Measurements from ENCODE around the gene ULK4.
"Not testable (repeated sequence)": the region's sequence is repeated elsewhere in the genome, so short reads cannot be mapped to it uniquely, and the experiment has no call there.

ULK4 gene

GRCh38 chr3:41418961-41419691, 542.8 kb downstream of the ULK4 start:
- TF ChIP-seq CTCF (IDR thresholded peaks at IDR 0.05; ENCODE audit: borderline replicate concordance, control extremely low read depth, extremely low read depth, insufficient read depth, missing control alignments) = no peak
- no peak for DNase-seq (ENCODE audit: low spot score)
- in situ Hi-C loops (cut with MboI; ENCODE audit: low sequenced_read_pairs, unreplicated experiment) = no loop called here

GRCh38 chr3:41417574-41417973, 544.3 kb downstream of the ULK4 start:
- no peak for DNase-seq (ENCODE audit: low spot score)
- in situ Hi-C loops (cut with MboI; ENCODE audit: low sequenced_read_pairs, unreplicated experiment) = no loop called here
- no peak for TF ChIP-seq CTCF (IDR thresholded peaks at IDR 0.05; ENCODE audit: borderline replicate concordance, control extremely low read depth, extremely low read depth, insufficient read depth, missing control alignments)

GRCh38 chr3:41411065-41411464, 550.8 kb downstream of the ULK4 start:
- in situ Hi-C loops (cut with MboI; ENCODE audit: low sequenced_read_pairs, unreplicated experiment) = no loop called here
- DNase-seq (ENCODE audit: low spot score) = no peak
- TF ChIP-seq CTCF (IDR thresholded peaks at IDR 0.05; ENCODE audit: borderline replicate concordance, control extremely low read depth, extremely low read depth, insufficient read depth, missing control alignments) = no peak

- in situ Hi-C loops (cut with MboI; ENCODE audit: low sequenced_read_pairs, unreplicated experiment) = no loop called here
- no peak for DNase-seq (ENCODE audit: low spot score)
- TF ChIP-seq CTCF (IDR thresholded peaks at IDR 0.05; ENCODE audit: borderline replicate concordance, control extremely low read depth, extremely low read depth, insufficient read depth, missing control alignments) = no peak
Measured at GRCh38 chr3:41405466-41405865, 556.4 kb downstream of the ULK4 start.

GRCh38 chr3:41404582-41404981, 557.3 kb downstream of the ULK4 start:
- in situ Hi-C loops (cut with MboI; ENCODE audit: low sequenced_read_pairs, unreplicated experiment) = no loop called here
- no peak for DNase-seq (ENCODE audit: low spot score)
- no peak for TF ChIP-seq CTCF (IDR thresholded peaks at IDR 0.05; ENCODE audit: borderline replicate concordance, control extremely low read depth, extremely low read depth, insufficient read depth, missing control alignments)

GRCh38 chr3:41394896-41395295, 567.0 kb downstream of the ULK4 start:
- TF ChIP-seq CTCF (IDR thresholded peaks at IDR 0.05; ENCODE audit: borderline replicate concordance, control extremely low read depth, extremely low read depth, insufficient read depth, missing control alignments) = no peak
- DNase-seq (ENCODE audit: low spot score) = no peak
- in situ Hi-C loops (cut with MboI; ENCODE audit: low sequenced_read_pairs, unreplicated experiment) = no loop called here

- in situ Hi-C loops (cut with MboI; ENCODE audit: low sequenced_read_pairs, unreplicated experiment) = not testable (repeated sequence)
Measured at GRCh38 chr3:41370765-41371535, 591.0 kb downstream of the ULK4 start.

More at GRCh38 chr3:41370765-41371535, 591.0 kb downstream of the ULK4 start:
- not testable (repeated sequence) for DNase-seq (ENCODE audit: low spot score)

Measured in GM13976 (cell line).